Testis (tissue), 2 donors: ENCODE data around the gene FXYD3.

Source experiments
- POLR2A ChIP-seq: fragments of 450-650 bp; IDR thresholded peaks from one replicate; pipeline ENCODE4 v1.6.1; 2017; ENCODE audit warnings: antibody characterized with exemption, mild to moderate bottlenecking, moderate library complexity
- TF ChIP-seq, protein P1 (sequence below), 3 experiments: fragments of 450-650 bp in 2 of 3; fragments of 200-600 bp in 1 of 3; sonication (generic) in 1 of 3; IDR thresholded peaks; one replicate each; pipeline ENCODE4 v1.5.1; 2016 to 2019; ENCODE audit warnings: antibody characterized with exemption in 3 of 3, mild to moderate bottlenecking in 2 of 3, moderate library complexity in 1 of 3

DNA sequence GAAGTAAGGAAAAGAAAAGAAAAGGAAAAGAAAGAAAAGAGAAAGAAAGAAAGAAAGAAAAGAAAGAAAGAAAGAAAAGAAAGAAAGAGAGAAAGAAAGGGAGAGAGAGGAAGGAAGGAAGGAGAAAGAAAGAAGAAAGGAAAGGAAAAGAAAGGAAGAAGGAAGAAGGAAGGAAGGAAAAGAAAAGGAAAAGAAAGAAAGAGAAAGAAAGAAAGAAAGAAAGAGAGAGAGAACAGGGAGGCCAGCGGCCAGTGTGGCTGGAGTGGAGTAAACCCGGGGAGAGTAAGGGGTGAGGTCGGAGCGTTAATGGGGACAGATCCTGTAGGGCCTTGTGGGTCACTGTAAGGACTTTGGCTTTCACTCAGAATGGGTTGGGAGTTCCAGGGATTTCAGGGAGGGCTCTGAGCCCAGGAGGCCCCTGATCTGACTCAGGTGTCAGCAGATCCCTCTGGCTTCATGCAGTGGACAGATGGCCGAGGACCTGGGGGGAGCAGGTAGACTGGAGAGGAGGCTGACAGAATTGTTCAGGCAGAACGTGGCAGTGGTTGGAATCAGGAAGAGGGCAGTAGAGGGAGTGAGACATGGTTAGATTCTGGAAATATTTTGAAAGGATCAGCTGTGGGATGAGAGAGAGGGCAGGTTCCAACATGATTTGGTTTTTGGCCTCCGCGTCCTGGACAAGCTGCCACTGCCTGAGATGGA, 19.8 kb upstream of the FXYD3 start:
- TF ChIP-seq, protein P1, sequence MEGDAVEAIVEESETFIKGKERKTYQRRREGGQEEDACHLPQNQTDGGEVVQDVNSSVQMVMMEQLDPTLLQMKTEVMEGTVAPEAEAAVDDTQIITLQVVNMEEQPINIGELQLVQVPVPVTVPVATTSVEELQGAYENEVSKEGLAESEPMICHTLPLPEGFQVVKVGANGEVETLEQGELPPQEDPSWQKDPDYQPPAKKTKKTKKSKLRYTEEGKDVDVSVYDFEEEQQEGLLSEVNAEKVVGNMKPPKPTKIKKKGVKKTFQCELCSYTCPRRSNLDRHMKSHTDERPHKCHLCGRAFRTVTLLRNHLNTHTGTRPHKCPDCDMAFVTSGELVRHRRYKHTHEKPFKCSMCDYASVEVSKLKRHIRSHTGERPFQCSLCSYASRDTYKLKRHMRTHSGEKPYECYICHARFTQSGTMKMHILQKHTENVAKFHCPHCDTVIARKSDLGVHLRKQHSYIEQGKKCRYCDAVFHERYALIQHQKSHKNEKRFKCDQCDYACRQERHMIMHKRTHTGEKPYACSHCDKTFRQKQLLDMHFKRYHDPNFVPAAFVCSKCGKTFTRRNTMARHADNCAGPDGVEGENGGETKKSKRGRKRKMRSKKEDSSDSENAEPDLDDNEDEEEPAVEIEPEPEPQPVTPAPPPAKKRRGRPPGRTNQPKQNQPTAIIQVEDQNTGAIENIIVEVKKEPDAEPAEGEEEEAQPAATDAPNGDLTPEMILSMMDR (IDR thresholded peaks at IDR 0.05), result no peak
- TF ChIP-seq POLR2A, result no peak
